ENCODE measurements around the gene SMIM14.
"Not testable (repeated sequence)": the region's sequence is repeated elsewhere in the genome, so short reads cannot be mapped to it uniquely, and the experiment has no call there.

DNA sequence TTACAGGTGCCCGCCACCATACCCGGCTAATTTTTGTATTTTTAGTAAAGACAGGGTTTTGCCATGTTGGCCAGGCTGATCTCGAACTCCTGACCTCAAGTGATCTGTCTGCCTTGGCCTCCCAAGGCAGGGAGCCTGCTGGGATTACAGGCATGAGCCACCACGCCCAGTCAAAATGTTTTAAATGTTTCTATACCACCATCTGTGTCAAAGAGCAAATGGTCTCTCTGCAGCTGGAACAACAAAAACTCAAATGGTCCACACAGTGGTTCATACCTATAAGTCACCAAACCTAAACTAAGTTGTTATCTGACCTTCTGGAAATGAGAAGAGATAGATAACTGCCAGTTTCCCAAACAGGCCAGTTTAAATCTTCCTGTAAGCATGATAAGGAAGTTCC is 12.9 kb upstream of the SMIM14 start:
- not testable (repeated sequence) for TF ChIP-seq POLR2A (IDR thresholded peaks at IDR 0.05)
- TF ChIP-seq, protein P1, sequence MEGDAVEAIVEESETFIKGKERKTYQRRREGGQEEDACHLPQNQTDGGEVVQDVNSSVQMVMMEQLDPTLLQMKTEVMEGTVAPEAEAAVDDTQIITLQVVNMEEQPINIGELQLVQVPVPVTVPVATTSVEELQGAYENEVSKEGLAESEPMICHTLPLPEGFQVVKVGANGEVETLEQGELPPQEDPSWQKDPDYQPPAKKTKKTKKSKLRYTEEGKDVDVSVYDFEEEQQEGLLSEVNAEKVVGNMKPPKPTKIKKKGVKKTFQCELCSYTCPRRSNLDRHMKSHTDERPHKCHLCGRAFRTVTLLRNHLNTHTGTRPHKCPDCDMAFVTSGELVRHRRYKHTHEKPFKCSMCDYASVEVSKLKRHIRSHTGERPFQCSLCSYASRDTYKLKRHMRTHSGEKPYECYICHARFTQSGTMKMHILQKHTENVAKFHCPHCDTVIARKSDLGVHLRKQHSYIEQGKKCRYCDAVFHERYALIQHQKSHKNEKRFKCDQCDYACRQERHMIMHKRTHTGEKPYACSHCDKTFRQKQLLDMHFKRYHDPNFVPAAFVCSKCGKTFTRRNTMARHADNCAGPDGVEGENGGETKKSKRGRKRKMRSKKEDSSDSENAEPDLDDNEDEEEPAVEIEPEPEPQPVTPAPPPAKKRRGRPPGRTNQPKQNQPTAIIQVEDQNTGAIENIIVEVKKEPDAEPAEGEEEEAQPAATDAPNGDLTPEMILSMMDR (IDR thresholded peaks at IDR 0.05) = not testable (repeated sequence)

Measured in lower leg skin (tissue), 3 donors.